Loucy (cell line): Measurements from ENCODE around the gene MARK3.

Experiments
- CTCF ChIP-seq: fragments of 200-600 bp; sonication (generic); conservative IDR thresholded peaks from 2 replicates; pipeline ENCODE4 v1.5.1; 2014; ENCODE audit warnings: mild to moderate bottlenecking, antibody characterized with exemption, low read length
- EZH2phosphoT487 ChIP-seq: fragments of 200-600 bp; IDR thresholded peaks from 2 replicates; pipeline ENCODE4 v1.6.1; 2018; ENCODE audit warnings: antibody characterized with exemption, mild to moderate bottlenecking, moderate library complexity, borderline replicate concordance

GRCh38 chr14:103543140-103543539 lies 157.9 kb downstream of the MARK3 start:
- TF ChIP-seq CTCF (no peak), EZH2phosphoT487 (no peak)
